C1 segment of cervical spinal cord (tissue), 14 donors: ENCODE results near the gene CLIP4.

ENCODE experiments used
- DNase-seq, 14 donors: peaks; one replicate each; lab custom pipeline; 2025; lab: John Stamatoyannopoulos, UW

The CLIP4 gene

DNA sequence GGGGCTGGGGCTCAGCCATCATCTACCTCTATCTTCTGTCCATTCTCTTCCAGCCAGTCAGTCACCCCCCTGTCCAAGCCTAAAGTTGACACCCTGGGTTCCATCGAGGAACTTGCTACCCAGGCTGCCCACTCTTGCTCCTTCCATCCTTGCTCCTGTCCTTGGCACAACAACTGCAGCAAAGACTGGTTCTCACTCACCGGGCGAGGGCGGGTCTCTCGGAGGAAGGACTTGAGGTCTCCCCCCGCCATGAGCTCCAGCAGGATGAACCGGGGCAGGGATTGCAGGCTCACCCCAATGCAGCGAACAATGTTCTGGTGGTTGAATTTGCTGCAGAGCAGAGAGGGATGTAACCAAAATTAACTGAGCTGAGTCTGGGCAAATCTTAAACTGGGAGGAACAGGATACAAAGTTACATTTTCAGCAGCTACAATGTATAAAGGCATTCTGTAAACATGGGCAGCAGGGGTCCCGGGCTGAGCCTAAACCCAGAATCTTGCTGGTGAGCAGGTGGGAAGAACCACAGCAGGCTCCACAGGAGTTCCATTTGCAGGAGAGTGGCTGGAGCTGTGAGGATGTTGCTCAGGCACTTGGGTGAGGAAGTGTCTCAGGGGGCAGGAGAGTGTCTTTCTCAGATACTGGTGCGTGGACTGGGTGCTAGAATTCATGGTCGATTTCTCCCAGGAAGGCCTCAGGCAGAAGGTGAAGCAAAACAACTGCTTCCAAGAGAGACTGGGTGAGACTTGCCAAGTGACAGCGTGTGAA, 105.5 kb downstream of the CLIP4 start:
- no peak for DNase-seq

DNA sequence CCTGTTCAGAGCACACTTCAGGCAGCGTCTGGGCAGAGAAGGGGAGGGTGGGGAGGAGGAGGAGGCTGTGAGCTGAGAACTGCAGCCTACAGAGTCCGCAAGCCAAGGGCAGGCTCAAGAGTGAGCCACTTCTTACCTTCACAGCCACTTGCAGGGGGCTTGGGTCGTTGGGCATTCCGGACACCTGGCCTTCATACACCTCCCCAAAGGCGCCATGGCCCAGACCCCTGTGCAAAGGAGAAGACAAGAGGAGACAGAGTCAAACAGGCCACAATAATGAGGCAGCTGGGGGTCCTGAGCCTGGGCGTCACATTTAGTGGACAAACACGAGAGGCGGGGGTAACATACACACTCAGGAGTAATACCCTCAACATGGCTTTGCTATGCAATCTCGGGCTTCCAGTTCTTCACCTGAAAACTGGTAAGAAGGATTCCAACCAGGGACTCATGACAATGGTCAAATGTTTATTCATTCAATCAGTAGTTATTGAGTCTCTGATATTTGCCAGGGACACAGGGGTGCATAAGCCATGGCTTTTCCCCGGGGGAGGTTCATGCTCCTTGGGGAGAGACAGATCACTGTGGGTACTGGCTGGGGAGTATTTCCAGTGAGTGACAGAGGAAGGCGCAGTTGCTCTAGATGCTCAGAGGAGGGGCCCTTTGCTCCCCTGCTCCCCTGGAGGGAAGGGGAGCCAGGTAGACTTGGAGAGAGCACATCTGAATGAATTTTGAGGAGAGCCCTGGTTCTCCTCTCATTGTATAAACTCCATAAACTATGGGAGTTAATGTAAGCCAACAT, 107.4 kb downstream of the CLIP4 start:
- DNase-seq: no peak

DNA sequence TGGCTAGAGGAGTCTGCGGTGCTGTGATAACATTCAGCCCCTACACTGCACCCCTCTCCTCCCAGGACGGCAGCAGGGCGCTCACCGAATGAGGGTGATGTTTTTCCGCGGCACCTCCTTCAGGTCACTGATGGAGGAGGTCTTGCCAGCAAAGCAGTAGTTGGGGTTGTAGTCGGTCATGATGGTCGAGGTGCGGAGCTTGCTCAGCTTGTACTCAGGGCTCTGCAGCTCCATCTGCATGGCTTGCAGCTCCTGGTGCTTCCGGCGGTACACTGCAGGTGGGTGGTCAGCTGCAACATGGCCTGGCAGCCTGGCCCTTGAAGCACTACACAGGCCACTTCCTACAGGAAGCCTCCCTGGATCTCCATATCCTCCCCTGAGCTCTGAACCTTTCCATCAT, 108.0 kb downstream of the CLIP4 start:
- no peak for DNase-seq

DNA sequence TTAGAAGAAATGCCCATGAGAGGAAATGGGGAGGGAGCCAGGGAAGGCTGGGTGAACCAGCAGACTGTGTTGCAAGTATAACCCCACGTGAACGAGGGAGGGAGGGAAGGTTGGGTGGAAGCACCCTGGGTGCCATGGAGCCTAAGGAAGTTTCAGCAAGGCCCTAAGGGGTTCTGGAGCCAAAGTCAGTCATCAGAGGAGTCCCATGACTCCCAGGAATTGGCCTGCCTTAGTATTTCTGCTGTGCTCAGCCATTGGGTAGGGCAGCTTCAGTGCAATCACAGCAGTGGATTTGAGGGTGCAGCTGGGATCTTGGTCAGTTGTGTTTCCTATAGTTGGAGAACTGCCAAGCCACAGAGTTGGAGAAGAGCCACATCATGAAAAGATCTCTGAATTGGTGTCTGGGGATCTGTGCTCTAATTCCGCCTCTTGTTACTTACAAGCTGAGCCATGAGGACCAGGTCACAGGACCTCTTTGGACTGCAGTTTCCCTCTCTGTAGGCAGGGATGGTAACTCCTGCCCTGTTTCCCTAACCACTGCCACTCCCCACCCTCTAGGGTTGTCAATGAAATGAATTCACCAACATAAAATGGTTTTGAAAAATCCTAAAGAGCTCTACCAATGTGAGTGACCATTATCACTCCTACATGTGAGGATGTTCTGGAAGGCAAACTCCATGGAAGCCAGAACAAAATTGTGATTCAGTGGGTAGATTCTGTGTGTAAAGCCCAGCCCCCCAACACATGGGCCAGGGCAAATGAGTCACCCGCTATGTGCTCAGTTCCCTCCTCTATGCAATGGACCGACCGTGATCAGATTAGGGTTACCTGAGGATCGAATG, 108.9 kb downstream of the CLIP4 start:
- DNase-seq: peak in 3 of 14 donors; percentile 12 to 35 (median 35)

DNA sequence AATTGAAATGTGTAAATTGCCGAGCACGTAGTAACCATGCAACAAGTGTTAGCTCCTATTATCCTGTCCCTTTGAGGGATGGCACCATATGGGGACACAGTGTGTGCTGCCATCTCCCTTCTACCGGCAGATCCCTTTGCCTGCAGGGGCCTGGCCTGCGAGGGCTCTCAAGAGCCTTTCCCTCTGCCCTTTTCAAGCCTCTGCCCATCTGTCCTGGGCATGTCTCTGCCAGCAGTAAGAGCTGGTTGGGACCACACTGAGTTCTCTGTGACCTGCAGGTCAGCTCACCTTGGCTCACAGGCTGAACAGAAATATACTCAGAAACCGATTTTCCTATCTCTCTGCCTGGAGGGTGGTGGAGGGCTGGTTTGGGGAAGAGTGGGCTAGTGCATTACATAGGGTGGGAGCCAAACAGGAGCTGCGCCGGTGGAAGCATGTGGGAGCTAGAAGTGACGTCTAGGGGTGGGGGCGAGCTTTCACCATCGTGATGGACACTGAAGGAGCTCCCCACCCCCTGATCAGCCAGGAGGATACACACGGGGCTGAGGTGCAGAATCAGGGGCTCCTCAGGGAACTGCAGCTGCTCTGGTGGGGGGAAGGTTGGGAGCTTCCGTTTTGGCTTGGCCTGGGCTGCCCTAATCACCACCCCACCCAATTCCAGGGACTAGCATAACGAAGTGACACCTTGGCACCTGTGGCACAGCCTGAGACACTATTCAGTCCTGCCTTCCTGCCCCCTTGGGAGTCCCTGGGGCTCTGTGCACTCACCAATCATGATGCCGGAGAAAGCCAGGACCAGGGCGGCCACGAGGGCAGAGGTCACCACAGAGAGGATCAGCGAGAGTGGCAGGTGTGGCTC, 109.7 kb downstream of the CLIP4 start:
- DNase-seq: no peak

DNA sequence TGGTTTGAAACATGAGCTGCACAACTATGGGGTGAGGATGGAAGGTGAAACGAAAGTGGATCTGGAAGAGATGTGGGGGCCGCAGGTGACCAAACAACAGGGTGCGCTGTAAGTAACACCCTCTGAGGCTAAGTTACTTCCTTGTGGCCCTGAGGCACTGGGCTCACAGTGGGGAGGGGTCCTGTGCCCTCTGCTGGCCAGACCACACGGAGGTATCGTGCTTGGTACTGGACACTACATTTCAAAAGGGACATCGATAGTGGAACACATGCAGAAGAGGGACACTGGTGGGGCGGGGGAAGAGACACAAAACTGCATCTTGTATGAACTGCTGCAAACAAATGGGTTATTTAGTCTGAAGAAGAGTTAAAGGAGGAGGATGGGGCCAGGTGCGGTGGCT, 110.6 kb downstream of the CLIP4 start:
- DNase-seq: no peak

DNA sequence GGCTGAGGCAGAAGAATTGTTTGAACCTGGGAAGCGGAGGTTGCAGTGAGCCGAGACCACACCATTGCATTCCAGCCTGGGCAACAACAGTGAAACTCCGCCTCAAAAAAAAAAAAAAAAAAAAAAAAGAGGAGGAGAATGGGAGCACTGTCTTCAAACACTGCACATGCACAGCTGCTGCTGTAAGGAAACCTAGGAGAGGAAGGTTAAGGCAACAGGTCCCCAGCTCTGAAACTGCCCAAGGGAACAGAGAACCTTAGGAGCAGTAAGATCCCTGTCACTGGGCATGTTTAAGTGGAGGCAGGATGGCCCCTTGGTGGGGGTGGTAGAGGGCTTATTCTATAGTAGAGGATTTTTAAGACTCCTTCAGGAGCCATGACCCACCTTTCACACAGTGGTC, 111.2 kb downstream of the CLIP4 start:
- no peak for DNase-seq

DNA sequence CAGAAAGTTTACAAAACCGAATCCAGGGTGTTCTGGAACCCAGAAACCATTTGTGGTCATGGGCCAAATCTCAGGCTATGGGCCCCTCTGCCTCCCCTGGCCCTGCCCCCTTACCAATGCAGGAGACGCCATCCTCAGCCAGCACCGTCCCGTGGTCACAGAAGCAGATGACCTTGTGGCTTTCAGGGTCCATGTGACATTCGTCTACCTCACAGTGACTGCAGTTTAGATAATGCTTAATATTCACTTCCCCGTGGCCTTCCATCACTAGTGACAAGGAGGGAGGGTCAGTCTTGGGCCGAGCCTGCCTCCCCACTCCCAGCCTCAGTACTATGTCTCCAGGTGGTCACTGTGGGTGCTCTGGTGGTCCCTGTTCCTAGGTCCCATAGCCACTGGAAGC, 111.6 kb downstream of the CLIP4 start:
- no peak for DNase-seq

DNA sequence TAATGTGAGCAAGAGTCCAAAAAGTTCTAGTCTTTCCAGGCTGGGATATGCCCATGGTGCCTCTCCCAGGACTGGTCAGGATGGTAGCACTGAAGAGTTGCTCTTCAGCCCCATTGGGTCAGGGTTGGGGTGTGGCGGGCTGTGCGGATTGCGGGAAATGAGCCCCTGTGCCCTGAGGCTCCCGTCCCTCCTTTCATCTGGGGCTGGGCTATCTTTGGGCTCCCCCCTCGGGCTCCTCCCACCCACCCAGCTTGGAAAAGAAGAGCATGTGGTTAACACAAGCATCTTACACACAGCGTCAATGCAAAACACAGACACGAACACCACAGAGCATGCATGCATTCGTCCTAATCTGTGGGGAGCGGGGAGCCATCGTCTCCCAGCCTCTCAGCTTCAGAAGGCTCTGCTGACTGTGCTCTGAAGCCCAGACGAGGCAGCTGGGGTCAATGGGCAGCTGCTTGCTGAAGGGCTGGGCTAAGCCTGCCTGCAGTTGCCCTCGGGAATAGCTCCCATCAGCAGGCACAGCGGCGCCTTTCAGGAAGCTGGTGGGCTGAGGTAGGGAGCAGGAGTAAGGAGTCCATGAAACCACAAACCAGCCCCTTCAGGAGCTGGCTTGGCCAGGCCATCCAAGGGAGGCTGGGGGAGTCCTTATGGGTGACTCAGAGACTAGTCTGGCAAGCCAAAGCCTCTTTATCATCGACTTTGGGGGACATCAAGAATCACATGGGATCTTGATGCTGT, 112.9 kb downstream of the CLIP4 start:
- DNase-seq: no peak

DNA sequence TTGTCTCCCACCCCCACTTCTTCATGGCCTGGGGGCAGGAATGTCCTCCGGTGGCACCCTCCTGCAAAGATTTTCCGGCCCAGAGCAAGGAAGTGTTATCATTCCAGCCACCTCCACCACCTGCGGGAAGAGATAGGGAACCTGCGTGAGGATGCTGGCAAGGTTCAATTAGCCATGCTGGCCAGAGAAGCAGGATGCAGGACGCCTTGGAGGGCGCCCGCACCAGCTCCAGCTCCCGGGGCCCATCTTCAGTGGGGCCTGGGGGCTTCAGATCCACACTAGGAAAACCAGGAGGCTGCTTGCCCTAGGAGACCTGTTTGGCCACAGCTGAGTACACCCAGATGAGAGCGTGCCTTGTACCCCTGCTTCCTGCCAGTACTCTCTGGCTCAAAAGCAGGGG, 113.7 kb downstream of the CLIP4 start:
- DNase-seq: no peak

DNA sequence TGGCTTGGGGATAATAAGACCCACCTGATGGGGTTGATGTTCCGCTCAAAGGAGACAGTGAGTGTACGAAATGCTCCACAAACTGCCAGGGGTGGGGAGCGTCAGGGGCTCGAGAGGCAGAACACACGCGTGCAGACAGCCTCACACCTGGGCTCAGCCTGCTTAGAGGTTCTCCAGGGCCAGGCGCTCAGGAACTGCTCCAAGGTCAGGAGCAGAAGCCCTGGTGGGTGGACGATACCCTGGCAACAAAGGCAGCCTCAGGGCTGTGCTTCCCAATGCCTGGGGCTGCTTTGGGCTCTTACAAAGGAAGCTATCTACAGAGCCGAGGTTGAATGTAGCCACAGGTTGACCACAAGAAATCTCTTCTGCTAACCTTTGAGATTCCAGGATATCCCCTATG, 114.4 kb downstream of the CLIP4 start:
- DNase-seq: no peak

DNA sequence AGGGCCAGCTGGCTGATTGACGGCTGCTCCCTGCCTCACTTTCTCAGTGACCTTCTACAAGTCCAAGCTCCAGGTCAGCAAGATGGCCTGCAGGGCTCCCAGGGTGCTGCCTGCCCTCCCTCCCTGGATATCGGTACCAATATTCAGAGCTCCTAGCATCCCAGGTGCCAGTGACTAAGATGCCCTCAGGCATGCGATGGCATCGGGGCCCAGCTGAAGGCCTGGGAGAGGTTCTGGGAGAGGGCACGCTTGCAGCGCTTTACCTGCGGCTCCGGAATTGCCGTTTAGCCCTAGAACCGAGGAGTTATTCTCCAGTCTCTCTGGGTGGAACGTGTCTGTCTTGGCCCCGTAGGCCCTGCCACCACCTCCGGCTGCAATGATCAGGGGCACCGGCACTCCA, 116.8 kb downstream of the CLIP4 start:
- no peak for DNase-seq

DNA sequence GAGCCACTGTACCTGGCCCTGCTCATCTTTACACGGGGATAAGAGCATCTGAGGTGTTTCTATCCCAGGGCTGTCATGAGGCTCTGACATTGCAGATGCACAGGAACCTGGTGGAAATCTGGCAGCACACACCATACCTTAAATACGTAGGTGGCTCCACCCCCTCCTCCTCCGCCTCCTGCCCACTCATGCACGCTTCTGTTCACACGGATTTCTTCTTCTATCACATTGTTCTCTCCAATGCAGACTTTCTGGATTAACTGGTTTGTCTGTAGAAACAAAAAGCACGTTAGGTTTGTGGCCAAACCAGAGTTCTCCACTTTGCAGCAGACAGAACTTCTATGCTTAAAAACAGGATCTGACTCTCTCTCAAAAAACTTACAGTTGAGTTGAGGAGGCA, 118.2 kb downstream of the CLIP4 start:
- DNase-seq: no peak

DNA sequence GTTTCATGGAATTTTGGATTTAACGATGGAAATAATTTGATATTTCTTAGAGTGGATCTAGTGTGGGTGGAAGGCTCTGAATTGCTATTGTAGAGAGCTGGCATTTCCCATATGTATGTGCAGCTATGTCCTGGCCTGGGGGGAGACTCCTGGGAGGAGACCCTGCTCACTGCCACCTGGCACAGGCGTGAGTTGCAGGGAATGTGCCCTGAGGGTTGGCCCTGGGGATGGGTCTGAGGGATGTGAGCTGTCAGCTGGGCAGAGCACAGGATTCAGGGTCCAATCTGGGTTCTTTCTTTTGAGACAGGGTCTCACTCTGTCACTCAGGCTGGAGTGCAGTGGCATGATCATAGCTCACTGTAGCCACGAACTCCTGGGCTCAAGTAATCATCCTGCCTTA, 120.2 kb downstream of the CLIP4 start:
- no peak for DNase-seq

DNA sequence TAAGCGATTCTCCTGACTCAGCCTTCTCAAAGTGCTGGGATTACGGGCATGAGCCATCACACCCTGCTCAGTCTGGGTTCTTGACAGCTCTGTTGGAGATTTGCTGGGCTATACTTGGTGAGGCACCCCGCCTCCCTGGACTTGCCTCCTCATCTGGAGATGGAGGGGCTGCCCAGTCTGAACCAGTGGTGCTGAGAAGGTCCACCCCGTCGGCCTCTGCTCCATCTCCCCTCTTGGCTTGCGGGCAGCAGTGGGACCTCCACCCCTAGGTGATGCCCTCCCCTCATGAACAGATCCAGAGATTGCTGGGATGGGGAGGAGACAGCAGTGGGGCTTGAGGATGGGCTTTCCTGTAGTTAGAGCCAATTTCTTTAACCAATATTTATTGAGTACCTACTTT, 120.9 kb downstream of the CLIP4 start:
- no peak for DNase-seq

DNA sequence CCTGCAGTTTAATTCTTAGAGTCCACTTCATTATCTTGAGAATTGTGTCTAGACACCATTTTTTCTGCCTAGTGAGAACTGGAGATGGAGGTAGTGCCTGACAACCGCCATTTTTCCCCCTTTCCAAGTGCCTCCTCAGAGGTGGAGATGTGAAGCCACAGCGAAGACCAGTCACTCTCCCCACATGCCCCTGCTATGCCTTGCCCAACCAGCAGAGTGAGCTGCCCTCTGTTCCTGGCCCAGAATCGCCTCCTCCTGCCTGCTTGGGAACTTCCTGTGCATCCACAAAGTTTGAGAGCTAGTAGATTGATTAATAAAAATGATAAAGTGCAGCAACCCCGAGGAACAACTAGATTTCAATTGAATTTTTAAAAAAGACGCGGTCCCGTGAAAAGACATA, 123.3 kb downstream of the CLIP4 start:
- peak in 1 of 14 donors; percentile 0 for DNase-seq
